SH-SY5Y (cell line): Measurements from ENCODE around the gene CDK1.

ENCODE experiments used
- GATA2 ChIP-seq: IDR thresholded peaks from 2 replicates; pipeline ENCODE4 v1.6.1; 2011; ENCODE audit warnings: mild to moderate bottlenecking, low read depth, low read length
- GATA3 ChIP-seq: IDR thresholded peaks from 2 replicates; pipeline ENCODE4 v1.6.1; 2011; ENCODE audit warnings: low read depth, mild to moderate bottlenecking, low read length, moderate library complexity

- no peak for TF ChIP-seq GATA3
- TF ChIP-seq GATA2 = no peak
Measured at GRCh38 chr10:60796481-60796880, 18.2 kb downstream of the CDK1 start.
